MG63 (cell line): ENCODE results near the gene CHI3L1. TPM values are rescaled to one million over a fixed set of nuclear protein-coding genes. Genes with fewer than 3 reads are reported as not detected.

Source experiments
- DNase-seq: peaks from one replicate; pipeline ENCODE4 v3.0.0-alpha.2; 2020
- H3K27me3 ChIP-seq: fragments of 250-450 bp; sonication (Bioruptor Pico); 2 replicates; pipeline ENCODE4 v1.5.1; 2020; ENCODE audit warnings: mild to moderate bottlenecking, moderate library complexity
- H3K36me3 ChIP-seq: fragments of 250-450 bp; sonication (Bioruptor Pico); 2 replicates; pipeline ENCODE4 v1.5.1; 2020; ENCODE audit warnings: mild to moderate bottlenecking, moderate library complexity
- H3K4me3 ChIP-seq: fragments of 250-450 bp; sonication (Bioruptor Pico); 2 replicates; pipeline ENCODE4 v1.5.1; 2020; ENCODE audit warnings: mild to moderate bottlenecking, moderate library complexity
- H3K9me3 ChIP-seq: fragments of 250-450 bp; sonication (Bioruptor Pico); 2 replicates; pipeline ENCODE4 v1.5.1; 2020; ENCODE audit warnings: mild to moderate bottlenecking, moderate library complexity
- total RNA-seq: library from RNA; depleted of rRNA; stranded (reverse); fragments of >200 nt; shearing (Covaris generic); gene quantifications from 2 replicates; pipeline ENCODE4 v1.2.3, GENCODE V29; 2014; ENCODE audit warnings: low replicate concordance

Gene CHI3L1
- total RNA-seq, 1 experiment from 2014 or later: 3.5 TPM

GRCh38 chr1:203167026-203167912 is 19.2 kb downstream of the CHI3L1 start:
- H3K27me3 ChIP-seq: no peaks in the 10 kb centered on the region
- DNase-seq: peak; percentile 45
- H3K36me3 ChIP-seq: no peaks in the 10 kb centered on the region
- no peak overlapping the region for H3K4me3 ChIP-seq
- H3K9me3 ChIP-seq: 0 out of 2 replicates have a peak, but pooled peaks cover 2% of the 10 kb centered on the region

DNA sequence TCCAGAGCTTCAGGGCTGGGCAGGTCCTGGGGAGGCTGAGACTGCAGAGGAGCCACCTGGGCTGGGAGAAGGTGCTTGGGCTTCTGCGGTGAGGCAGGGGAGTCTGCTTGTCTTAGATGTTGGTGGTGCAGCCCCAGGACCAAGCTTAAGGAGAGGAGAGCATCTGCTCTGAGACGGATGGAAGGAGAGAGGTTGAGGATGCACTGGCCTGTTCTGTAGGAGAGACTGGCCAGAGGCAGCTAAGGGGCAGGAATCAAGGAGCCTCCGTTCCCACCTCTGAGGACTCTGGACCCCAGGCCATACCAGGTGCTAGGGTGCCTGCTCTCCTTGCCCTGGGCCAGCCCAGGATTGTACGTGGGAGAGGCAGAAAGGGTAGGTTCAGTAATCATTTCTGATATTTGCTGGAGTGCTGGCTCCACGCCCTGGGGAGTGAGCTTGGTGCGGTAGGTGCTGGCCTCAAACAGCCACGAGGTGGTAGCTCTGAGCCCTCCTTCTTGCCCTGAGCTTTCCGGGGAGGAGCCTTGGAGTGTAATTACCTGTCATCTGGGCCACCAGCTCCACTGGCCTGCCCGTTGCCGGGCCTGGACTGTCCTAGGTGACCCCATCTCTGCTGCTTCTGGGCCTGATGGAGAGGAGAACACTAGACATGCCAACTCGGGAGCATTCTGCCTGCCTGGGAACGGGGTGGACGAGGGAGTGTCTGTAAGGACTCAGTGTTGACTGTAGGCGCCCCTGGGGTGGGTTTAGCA is 20.1 kb downstream of the CHI3L1 start:
- Histone ChIP-seq H3K4me3 (no peak overlapping the region), H3K9me3 (0 out of 2 replicates have a peak, but pooled peaks cover 1% of the 10 kb centered on the region), H3K36me3 (no peaks in the 10 kb centered on the region), H3K27me3 (no peaks in the 10 kb centered on the region)
- DNase-seq: no peak

DNA sequence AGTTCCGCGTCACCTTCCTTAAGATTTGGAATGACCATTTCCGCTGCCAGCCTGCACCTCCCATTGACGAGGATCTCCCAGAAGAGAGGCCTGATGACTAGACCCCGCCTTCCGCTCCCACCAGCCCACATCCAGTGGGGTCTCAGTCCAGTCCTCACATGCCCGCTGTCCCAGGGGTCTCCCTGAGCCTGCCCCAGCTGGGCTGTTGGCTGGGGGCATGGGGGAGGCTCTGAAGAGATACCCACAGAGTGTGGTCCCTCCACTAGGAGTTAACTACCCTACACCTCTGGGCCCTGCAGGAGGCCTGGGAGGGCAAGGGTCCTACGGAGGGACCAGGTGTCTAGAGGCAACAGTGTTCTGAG is 20.7 kb downstream of the CHI3L1 start:
- no peaks in the 10 kb centered on the region for H3K36me3 ChIP-seq
- DNase-seq: no peak

GRCh38 chr1:203165101-203165799 is 21.3 kb downstream of the CHI3L1 start:
- no peak for DNase-seq
- H3K4me3 ChIP-seq: no peak overlapping the region
- H3K36me3 ChIP-seq: no peaks in the 10 kb centered on the region
- H3K27me3 ChIP-seq: no peaks in the 10 kb centered on the region
- no peaks in the 10 kb centered on the region for H3K9me3 ChIP-seq

More for the DNA sequence above, 20.7 kb downstream of the CHI3L1 start:
- Histone ChIP-seq H3K9me3 (no peaks in the 10 kb centered on the region), H3K27me3 (no peaks in the 10 kb centered on the region), H3K4me3 (no peak overlapping the region)

DNA sequence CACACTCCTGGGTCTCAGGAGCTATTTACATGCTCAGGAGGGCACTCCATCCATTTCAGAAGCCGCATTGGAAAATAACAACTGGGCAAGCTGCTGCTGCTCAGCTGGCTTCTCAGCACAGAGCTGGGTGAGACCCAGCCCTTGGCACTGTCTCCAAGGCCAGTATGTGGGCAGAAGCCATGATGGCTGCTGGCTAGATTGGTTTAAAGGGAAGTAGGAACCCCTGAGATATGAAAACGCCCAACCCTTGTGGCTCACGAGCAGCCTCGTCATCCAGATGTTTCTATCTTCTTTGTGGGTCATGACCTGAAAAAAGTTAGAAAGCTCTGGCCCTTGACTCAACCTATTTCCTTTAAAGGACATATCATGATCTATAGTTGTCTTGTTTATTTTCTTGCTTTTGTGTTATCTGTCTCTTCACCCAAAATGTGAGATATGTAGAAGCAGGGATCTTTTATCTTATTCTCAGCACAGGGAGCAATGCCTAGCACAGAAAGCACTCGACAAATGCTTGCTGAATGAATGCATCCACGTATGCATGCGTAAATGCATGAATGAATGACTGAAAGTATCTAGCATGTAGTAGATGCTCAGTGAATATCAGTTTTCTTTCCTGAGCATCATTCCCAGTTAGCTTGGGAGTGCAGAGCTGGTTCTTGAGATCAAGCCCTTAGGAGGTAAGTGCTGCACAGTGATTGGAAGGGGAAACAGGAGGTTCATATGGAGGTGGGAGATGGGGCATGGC is 22.4 kb downstream of the CHI3L1 start:
- 0 out of 2 replicates have a peak, but pooled peaks cover under 1% of the 10 kb centered on the region for H3K9me3 ChIP-seq
- no peaks in the 10 kb centered on the region for H3K27me3 ChIP-seq
- no peaks in the 10 kb centered on the region for H3K36me3 ChIP-seq
- no peak overlapping the region for H3K4me3 ChIP-seq
- no peak for DNase-seq

- no peaks in the 10 kb centered on the region for H3K36me3 ChIP-seq
- H3K27me3 ChIP-seq: no peaks in the 10 kb centered on the region
- DNase-seq: no peak
Observed at GRCh38 chr1:203162403-203162802, 24.1 kb downstream of the CHI3L1 start.

DNA sequence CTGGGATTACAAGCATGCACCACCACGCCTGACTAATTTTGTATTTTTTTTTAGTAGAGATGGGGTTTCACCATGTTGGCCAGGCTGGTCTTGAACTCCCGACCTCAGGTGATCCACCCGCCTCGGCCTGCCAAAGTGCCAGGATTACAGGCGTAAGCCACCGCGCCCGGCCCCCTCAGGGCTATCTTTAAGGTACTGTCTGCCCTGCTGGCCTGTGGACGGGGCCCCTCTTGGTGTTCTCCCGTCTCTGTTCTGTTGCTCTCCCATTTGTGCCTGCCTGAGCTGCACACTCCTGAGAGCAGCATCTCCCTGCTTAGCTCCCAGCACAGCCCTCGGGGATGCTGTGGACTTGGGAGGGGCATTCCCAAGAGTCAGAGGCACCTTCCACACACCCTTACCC is 24.8 kb downstream of the CHI3L1 start:
- H3K36me3 ChIP-seq: no peaks in the 10 kb centered on the region
- H3K4me3 ChIP-seq: no peak overlapping the region
- peaks cover 10% of the 10 kb centered on the region for H3K9me3 ChIP-seq
- DNase-seq: no peak
- H3K27me3 ChIP-seq: no peaks in the 10 kb centered on the region

More at GRCh38 chr1:203162403-203162802, 24.1 kb downstream of the CHI3L1 start:
- H3K4me3 ChIP-seq: no peak overlapping the region
- H3K9me3 ChIP-seq: peaks cover 10% of the 10 kb centered on the region

DNA sequence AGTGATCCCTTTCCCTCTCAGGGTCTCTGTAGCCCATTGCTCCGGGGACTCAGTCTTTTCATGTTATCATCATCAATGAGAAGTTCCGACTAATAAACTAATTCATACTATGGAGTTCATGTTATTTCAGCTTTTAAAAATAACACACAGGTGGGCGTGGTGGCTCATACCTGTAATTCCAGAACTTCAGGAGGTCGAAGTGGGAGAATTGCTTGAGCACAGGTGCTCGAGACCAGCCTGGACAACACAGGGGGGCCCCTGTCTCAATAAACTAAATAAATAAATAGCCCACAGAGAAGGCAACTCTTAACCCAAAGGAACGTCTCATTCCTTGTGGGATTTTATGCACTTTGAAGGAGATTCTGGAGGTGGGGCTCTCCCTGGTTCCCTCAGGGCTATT is 25.3 kb downstream of the CHI3L1 start:
- no peaks in the 10 kb centered on the region for H3K27me3 ChIP-seq

DNA sequence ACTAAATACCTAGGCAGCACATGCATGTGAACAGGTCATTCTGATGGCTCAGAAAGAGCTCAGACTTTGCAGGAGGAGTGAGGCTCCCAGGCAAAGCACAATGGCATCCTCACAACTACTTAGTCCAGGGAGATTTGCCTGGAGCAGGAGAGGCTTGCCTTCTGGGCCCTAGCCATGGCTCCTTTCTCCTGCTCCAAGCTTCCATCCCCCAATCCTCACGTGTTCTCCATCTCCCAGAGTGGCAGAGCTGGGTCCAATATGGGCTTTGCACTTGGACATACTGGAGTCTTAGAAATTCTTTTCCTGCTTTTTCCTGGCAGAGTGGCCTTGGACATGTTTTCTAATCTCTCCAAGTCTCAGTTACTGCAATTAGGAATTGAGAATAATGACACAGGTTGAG is 26.7 kb downstream of the CHI3L1 start:
- Histone ChIP-seq H3K9me3 (peaks cover 10% of the 10 kb centered on the region), H3K27me3 (no peaks in the 10 kb centered on the region), H3K4me3 (no peak overlapping the region), H3K36me3 (no peaks in the 10 kb centered on the region)
- DNase-seq: no peak

More for the DNA sequence above, 25.3 kb downstream of the CHI3L1 start:
- H3K36me3 ChIP-seq: no peaks in the 10 kb centered on the region
- no peak for DNase-seq
- H3K9me3 ChIP-seq: peaks cover 10% of the 10 kb centered on the region
- H3K4me3 ChIP-seq: no peak overlapping the region

DNA sequence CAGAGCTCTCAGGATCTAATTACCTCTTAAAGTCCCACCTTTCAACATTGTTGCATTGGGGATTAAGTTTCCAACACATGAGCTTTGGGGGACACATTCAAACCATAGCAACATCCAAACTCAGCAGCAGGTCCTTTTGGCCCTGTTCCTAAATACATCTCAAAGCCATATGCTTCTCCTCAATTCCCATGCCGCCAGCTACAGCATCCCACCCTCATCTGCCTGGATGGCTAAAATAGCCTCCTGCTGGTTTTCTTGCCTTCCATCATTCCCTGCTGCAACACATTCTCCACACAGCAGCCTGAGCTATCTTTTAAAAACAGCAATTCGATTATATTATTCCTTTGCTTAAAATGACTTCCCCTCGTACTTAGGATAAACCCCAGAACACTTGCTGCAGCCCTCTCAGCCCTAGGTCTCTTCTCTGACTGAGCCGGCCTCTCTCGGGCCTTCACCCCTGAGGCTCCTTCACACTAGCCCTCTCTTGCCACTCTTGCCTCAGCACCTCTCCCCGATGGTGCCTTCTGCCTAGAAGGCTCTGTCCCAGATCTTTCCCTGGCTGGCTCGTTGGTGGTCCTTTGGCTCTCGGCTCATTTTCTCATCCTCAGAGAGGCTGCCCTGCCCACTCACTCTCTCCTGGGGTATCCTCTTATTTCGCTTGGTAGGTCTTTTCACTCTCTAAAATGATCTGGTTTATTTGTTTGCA is 27.4 kb downstream of the CHI3L1 start:
- peaks cover 10% of the 10 kb centered on the region for H3K9me3 ChIP-seq

DNA sequence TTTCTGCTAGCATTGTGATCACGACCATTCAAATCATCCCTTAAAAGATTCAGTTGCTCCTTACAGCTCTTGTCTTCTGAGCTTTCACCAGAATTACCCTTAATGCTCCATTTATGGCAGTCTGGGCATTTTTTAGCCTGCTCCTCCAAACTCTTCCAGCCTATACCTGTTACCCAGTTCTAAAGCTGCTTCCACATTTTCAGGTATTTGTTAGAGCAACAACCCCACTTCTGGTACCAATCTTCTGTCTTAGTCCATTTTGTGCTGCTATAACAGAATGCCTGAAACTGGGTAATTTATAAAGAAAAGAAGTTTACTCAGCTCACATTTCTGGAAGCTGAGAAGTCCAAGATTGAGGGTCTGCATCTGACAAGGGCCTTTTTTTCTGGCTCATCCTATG is 28.1 kb downstream of the CHI3L1 start:
- no peak for DNase-seq
- Histone ChIP-seq H3K27me3 (no peaks in the 10 kb centered on the region), H3K36me3 (no peaks in the 10 kb centered on the region), H3K4me3 (no peak overlapping the region), H3K9me3 (peaks cover 10% of the 10 kb centered on the region)

More for the DNA sequence above, 27.4 kb downstream of the CHI3L1 start:
- no peaks in the 10 kb centered on the region for H3K27me3 ChIP-seq
- no peak for DNase-seq
- H3K4me3 ChIP-seq: no peak overlapping the region
- H3K36me3 ChIP-seq: no peaks in the 10 kb centered on the region

DNA sequence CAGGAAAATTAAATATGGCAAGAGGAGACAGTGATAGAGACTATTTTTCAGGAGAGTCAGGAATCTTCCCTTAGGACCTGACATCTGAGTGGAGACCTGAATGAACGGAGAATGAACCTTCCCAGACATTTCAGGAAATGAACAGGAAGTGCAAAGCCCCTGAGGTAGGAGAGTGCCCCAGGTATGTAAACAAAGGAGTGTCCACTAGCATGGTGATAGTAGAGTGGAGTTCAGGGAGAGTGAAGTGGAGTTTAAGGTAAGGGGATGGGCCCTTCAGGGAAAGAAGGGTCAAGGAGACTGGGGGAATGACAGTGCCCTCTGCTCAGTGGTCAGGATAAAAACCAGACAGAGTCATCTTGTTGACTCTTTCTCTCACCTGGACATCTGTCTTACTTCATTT is 30.2 kb downstream of the CHI3L1 start:
- DNase-seq: no peak
- peaks cover 10% of the 10 kb centered on the region for H3K9me3 ChIP-seq
- H3K36me3 ChIP-seq: no peaks in the 10 kb centered on the region
- H3K27me3 ChIP-seq: no peaks in the 10 kb centered on the region
- H3K4me3 ChIP-seq: no peak overlapping the region

DNA sequence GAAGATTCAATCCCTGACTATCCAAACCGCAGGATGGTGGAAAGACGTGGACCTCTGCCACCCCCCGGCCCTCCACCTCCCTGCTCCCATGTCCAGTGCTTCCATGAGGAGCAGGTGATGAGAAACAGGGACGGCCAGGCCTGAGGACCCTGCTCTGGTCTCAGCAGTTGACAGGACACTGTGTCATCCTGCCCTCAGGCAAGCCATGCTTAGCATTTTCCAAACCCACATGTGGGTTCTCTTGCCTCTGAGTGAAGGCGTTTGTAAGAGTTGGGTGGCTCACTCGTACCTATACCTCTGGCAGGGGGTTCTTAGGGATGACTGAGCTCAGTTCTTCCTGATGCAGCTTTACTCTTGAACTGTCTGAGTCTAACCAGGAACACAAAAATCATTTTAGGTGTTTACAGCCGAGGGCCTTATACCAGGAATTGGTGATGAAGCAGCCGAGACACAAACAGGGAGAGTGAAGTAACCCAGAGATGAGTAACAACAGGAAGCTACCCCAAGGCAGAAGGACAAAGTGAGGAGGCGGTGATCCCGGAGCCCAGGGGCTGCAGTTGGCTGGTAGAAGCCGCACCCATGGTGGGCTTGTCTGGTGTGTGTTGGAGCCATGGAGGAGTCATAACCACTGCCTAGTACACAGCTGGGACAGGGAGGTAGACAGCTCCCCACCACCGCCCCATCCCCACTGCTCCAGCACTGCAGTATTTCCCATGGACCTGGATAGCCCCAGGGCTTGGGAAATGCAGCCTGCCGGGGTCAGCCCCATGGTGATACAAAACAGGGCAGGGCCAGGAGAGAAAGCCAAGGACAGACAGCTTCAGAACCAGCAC is 32.3 kb downstream of the CHI3L1 start:
- H3K4me3 ChIP-seq: no peak overlapping the region
- no peaks in the 10 kb centered on the region for H3K27me3 ChIP-seq
- no peaks in the 10 kb centered on the region for H3K36me3 ChIP-seq
- peak; percentile 60 for DNase-seq
- peaks cover 10% of the 10 kb centered on the region for H3K9me3 ChIP-seq

- Histone ChIP-seq H3K9me3 (peaks cover 3% of the 10 kb centered on the region), H3K4me3 (no peak overlapping the region), H3K27me3 (no peaks in the 10 kb centered on the region), H3K36me3 (no peaks in the 10 kb centered on the region)
- no peak for DNase-seq
Observed at GRCh38 chr1:203153051-203153988, 33.2 kb downstream of the CHI3L1 start.
